RPMI7951 (cell line): ENCODE results near the gene SLC24A4. TPM values are rescaled to one million over a fixed set of nuclear protein-coding genes. Genes with fewer than 3 reads are reported as not detected.
"Not testable (repeated sequence)": the region's sequence is repeated elsewhere in the genome, so short reads cannot be mapped to it uniquely, and the experiment has no call there.

Source experiments
- DNase-seq: peaks from one replicate; pipeline ENCODE4 v3.0.0-alpha.2; 2012; ENCODE audit warnings: low read depth
- total RNA-seq: library from RNA; depleted of rRNA; stranded (reverse); fragments of >200 nt; shearing (Covaris generic); gene quantifications from 2 replicates; pipeline ENCODE4 v1.2.3, GENCODE V29; 2014

Gene SLC24A4
- total RNA-seq, 1 experiment from 2014 or later, result not detected

- DNase-seq, result no peak
Measured at GRCh38 chr14:92369097-92369496, 46.1 kb downstream of the SLC24A4 start.

- no peak for DNase-seq
Measured at GRCh38 chr14:92372230-92372629, 49.3 kb downstream of the SLC24A4 start.

GRCh38 chr14:92373336-92373735, 50.4 kb downstream of the SLC24A4 start:
- DNase-seq, result no peak

GRCh38 chr14:92380131-92380530, 57.2 kb downstream of the SLC24A4 start:
- DNase-seq, result no peak

- DNase-seq, result no peak
Measured at GRCh38 chr14:92380582-92380981, 57.6 kb downstream of the SLC24A4 start.

GRCh38 chr14:92382677-92383076, 59.7 kb downstream of the SLC24A4 start:
- no peak for DNase-seq

- DNase-seq, result no peak
Measured at GRCh38 chr14:92383805-92384204, 60.8 kb downstream of the SLC24A4 start.

GRCh38 chr14:92384461-92385133, 61.6 kb downstream of the SLC24A4 start:
- DNase-seq, result no peak

- DNase-seq, result no peak
Measured at GRCh38 chr14:92385561-92385960, 62.6 kb downstream of the SLC24A4 start.

GRCh38 chr14:92386165-92386564, 63.2 kb downstream of the SLC24A4 start:
- no peak for DNase-seq

GRCh38 chr14:92386637-92387036, 63.7 kb downstream of the SLC24A4 start:
- DNase-seq, result no peak

GRCh38 chr14:92387578-92387977, 64.6 kb downstream of the SLC24A4 start:
- DNase-seq, result no peak

GRCh38 chr14:92389598-92390158, 66.7 kb downstream of the SLC24A4 start:
- no peak for DNase-seq

- no peak for DNase-seq
Measured at GRCh38 chr14:92391726-92392125, 68.8 kb downstream of the SLC24A4 start.

- no peak for DNase-seq
Measured at GRCh38 chr14:92392711-92393110, 69.7 kb downstream of the SLC24A4 start.

GRCh38 chr14:92397150-92397952, 74.4 kb downstream of the SLC24A4 start:
- peak; percentile 81 for DNase-seq

- no peak for DNase-seq
Measured at GRCh38 chr14:92397953-92398564, 75.1 kb downstream of the SLC24A4 start.

- DNase-seq, result no peak
Measured at GRCh38 chr14:92398888-92399636, 76.1 kb downstream of the SLC24A4 start.

- DNase-seq, result no peak
Measured at GRCh38 chr14:92400579-92401444, 77.8 kb downstream of the SLC24A4 start.

GRCh38 chr14:92401561-92401960, 78.6 kb downstream of the SLC24A4 start:
- no peak for DNase-seq

- DNase-seq, result not testable (repeated sequence)
Measured at GRCh38 chr14:92402500-92402899, 79.5 kb downstream of the SLC24A4 start.
